DND-41 (cell line): ENCODE results near the gene COL9A3.

ENCODE experiments used
- CTCF ChIP-seq: IDR thresholded peaks from 2 replicates; pipeline ENCODE4 v1.5.1; 2012; ENCODE audit warnings: borderline replicate concordance, low read length, moderate library complexity, mild to moderate bottlenecking; ENCODE audit not compliant: poor library complexity, severe bottlenecking; ENCODE audit errors: extremely low read depth
- EZH2 ChIP-seq: IDR thresholded peaks from 3 replicates; pipeline ENCODE4 v1.6.1; 2012; ENCODE audit warnings: borderline replicate concordance, low read depth, mild to moderate bottlenecking, moderate library complexity, low read length, inconsistent platforms; ENCODE audit not compliant: severe bottlenecking

GRCh38 chr20:62832951-62833391 is 16.1 kb downstream of the COL9A3 start:
- TF ChIP-seq CTCF (no peak), EZH2 (no peak)
